IMR-90 (cell line): ENCODE data around the gene TBXT. TPM values are rescaled to one million over a fixed set of nuclear protein-coding genes. Genes with fewer than 3 reads are reported as not detected.

ENCODE experiments used
- ATAC-seq: fragments of 200-7000 bp; cut with Tn5 transposase; 2 replicates; pipeline ENCODE4 v1.9.1; 2020; ENCODE audit warnings: low read depth, mild to moderate bottlenecking, moderate library complexity
- BruUV-seq: library from RNA; stranded (reverse); fragments of 400-500 nt; replicated peaks from 2 replicates; lab custom pipeline; 2021; lab: Mats Ljungman, UMichigan
- CTCF ChIA-PET: fragments of 300-600 bp; formaldehyde crosslinking; extraction: SDS; loops from one replicate; lab custom pipeline; 2021; ENCODE audit warnings: antibody characterized with exemption; lab: Yijun Ruan, JAX
- POLR2A ChIA-PET: fragments of 300-600 bp; sonication (Branson Sonifier 250); formaldehyde crosslinking; loops from one replicate; lab custom pipeline; 2022; ENCODE audit warnings: antibody characterized with exemption; ENCODE audit not compliant: unreplicated experiment; lab: Charles Lee
- DNase-seq: peaks from one replicate; pipeline ENCODE4 v3.0.0; 2013
- H2AFZ ChIP-seq: replicated peaks from 2 replicates; pipeline ENCODE3; 2013; ENCODE audit warnings: low read length, mild to moderate bottlenecking; ENCODE audit not compliant: poor library complexity
- H2AK5ac ChIP-seq: 2 replicates; pipeline ENCODE4 v1.6.1; 2013; ENCODE audit warnings: low read depth, low read length, inconsistent platforms
- H2AK9ac ChIP-seq: replicated peaks from 2 replicates; pipeline ENCODE3; 2013; ENCODE audit warnings: mild to moderate bottlenecking, low read depth, low read length, moderate library complexity; ENCODE audit not compliant: poor library complexity
- H2BK120ac ChIP-seq: 2 replicates; pipeline ENCODE4 v1.6.1; 2013; ENCODE audit warnings: low read depth, low read length, inconsistent platforms
- H2BK15ac ChIP-seq: 3 replicates; pipeline ENCODE4 v1.6.1; 2013; ENCODE audit warnings: low read depth, low read length, inconsistent platforms
- H2BK20ac ChIP-seq: 2 replicates; pipeline ENCODE4 v1.6.1; 2013; ENCODE audit warnings: low read depth, mild to moderate bottlenecking, inconsistent platforms, low read length, moderate library complexity
- H2BK5ac ChIP-seq: 2 replicates; pipeline ENCODE4 v1.6.1; 2013; ENCODE audit warnings: mild to moderate bottlenecking, low read depth, low read length, inconsistent platforms; ENCODE audit not compliant: poor library complexity, severe bottlenecking
- H3K14ac ChIP-seq: replicated peaks from 2 replicates; pipeline ENCODE4 v1.6.1; 2013; ENCODE audit warnings: low read depth, low read length, inconsistent platforms
- H3K18ac ChIP-seq: 2 replicates; pipeline ENCODE4 v1.6.1; 2013; ENCODE audit warnings: low read depth, low read length, control low read depth
- H3K23ac ChIP-seq: 2 replicates; pipeline ENCODE4 v1.6.1; 2013; ENCODE audit warnings: low read depth, low read length, inconsistent platforms
- H3K27ac ChIP-seq: 2 replicates; pipeline ENCODE4 v1.5.1; 2013; ENCODE audit warnings: mild to moderate bottlenecking, control low read depth, low read length; ENCODE audit not compliant: insufficient read depth
- H3K27me3 ChIP-seq: 2 replicates; pipeline ENCODE4 v1.6.1; 2013; ENCODE audit warnings: low read length; ENCODE audit not compliant: control insufficient read depth, insufficient read depth
- H3K36me3 ChIP-seq: 2 replicates; pipeline ENCODE4 v1.6.1; 2013; ENCODE audit warnings: low read length, mixed read lengths; ENCODE audit not compliant: control insufficient read depth, insufficient read depth
- H3K4ac ChIP-seq: 2 replicates; pipeline ENCODE4 v1.6.1; 2013; ENCODE audit warnings: low read depth, low read length, inconsistent platforms
- H3K4me1 ChIP-seq: 2 replicates; pipeline ENCODE4 v1.6.1; 2013; ENCODE audit warnings: low read length, mixed read lengths; ENCODE audit not compliant: control insufficient read depth, insufficient read depth
- H3K4me2 ChIP-seq: 2 replicates; pipeline ENCODE4 v1.6.1; 2013; ENCODE audit warnings: low read depth, mild to moderate bottlenecking, control low read depth, low read length, moderate library complexity
- H3K4me3 ChIP-seq: 2 replicates; pipeline ENCODE4 v1.5.1; 2013; ENCODE audit warnings: low read depth, mild to moderate bottlenecking, control low read depth, low read length, moderate library complexity; ENCODE audit not compliant: insufficient read depth
- H3K56ac ChIP-seq: 2 replicates; pipeline ENCODE4 v1.6.1; 2013; ENCODE audit warnings: low read length, inconsistent platforms; ENCODE audit not compliant: insufficient read depth; ENCODE audit errors: extremely low read depth
- H3K79me1 ChIP-seq, 2 experiments: 2 replicates each; pipeline ENCODE4 v1.6.1; 2013; ENCODE audit warnings: low read length in 2 of 2, inconsistent platforms in 1 of 2, low read depth in 1 of 2
- H3K9ac ChIP-seq: 2 replicates; pipeline ENCODE4 v1.6.1; 2013; ENCODE audit warnings: low read depth, low read length, control low read depth
- H3K9me1 ChIP-seq: 2 replicates; pipeline ENCODE4 v1.6.1; 2013; ENCODE audit warnings: low read length, inconsistent platforms; ENCODE audit not compliant: insufficient read depth
- H3K9me3 ChIP-seq: 2 replicates; pipeline ENCODE4 v1.6.1; 2013; ENCODE audit warnings: low read length; ENCODE audit not compliant: control insufficient read depth, insufficient read depth
- H4K20me1 ChIP-seq: 2 replicates; pipeline ENCODE4 v1.6.1; 2013; ENCODE audit warnings: low read length, inconsistent platforms; ENCODE audit not compliant: insufficient read depth
- H4K5ac ChIP-seq: 2 replicates; pipeline ENCODE4 v1.6.1; 2013; ENCODE audit warnings: mild to moderate bottlenecking, low read depth, low read length, control low read depth
- H4K8ac ChIP-seq, 2 experiments: 2 replicates each; pipeline ENCODE4 v1.6.1; 2013; ENCODE audit warnings: low read depth in 2 of 2, low read length in 2 of 2, control low read depth in 1 of 2, inconsistent platforms in 1 of 2
- H4K91ac ChIP-seq: 2 replicates; pipeline ENCODE4 v1.6.1; 2013; ENCODE audit warnings: low read depth, low read length, inconsistent platforms; ENCODE audit not compliant: insufficient read depth
- BHLHE40 ChIP-seq: fragments of 150-350 bp; IDR thresholded peaks from 2 replicates; pipeline ENCODE4 v1.6.1; 2016; ENCODE audit warnings: mild to moderate bottlenecking, low read depth, low read length
- CEBPB ChIP-seq: IDR thresholded peaks from 2 replicates; pipeline ENCODE4 v1.6.1; 2012; ENCODE audit warnings: low read depth, low read length, improper control_type of control experiment
- CHD1 ChIP-seq: IDR thresholded peaks from 2 replicates; pipeline ENCODE4 v1.6.1; 2012; ENCODE audit warnings: low read depth, low read length, improper control_type of control experiment
- MAFK ChIP-seq: IDR thresholded peaks from 2 replicates; pipeline ENCODE4 v1.6.1; 2012; ENCODE audit warnings: low read depth, low read length, improper control_type of control experiment
- MAZ ChIP-seq: IDR thresholded peaks from 2 replicates; pipeline ENCODE4 v1.6.1; 2012; ENCODE audit warnings: low read depth, mild to moderate bottlenecking, low read length, improper control_type of control experiment, moderate library complexity, borderline replicate concordance
- MXI1 ChIP-seq: IDR thresholded peaks from 2 replicates; pipeline ENCODE4 v1.6.1; 2012; ENCODE audit warnings: low read depth, mild to moderate bottlenecking, low read length, moderate library complexity, borderline replicate concordance
- POLR2A ChIP-seq: IDR thresholded peaks from 2 replicates; pipeline ENCODE4 v1.6.1; 2012; ENCODE audit warnings: mild to moderate bottlenecking, low read depth, low read length
- RAD21 ChIP-seq: IDR thresholded peaks from 2 replicates; pipeline ENCODE4 v1.6.1; 2012; ENCODE audit warnings: low read length, improper control_type of control experiment
- WGBS, 2 experiments: methylation state at CpG; one replicate each; pipeline versions ENCODE4 v1.1.5 to v1.1.7; 2013; ENCODE audit warnings: missing lambda C conversion rate in 2 of 2; ENCODE audit not compliant: insufficient read length in 1 of 2; ENCODE audit errors: extremely low coverage in 2 of 2; 5-methylcytosine and 5-hydroxymethylcytosine counted together
- dilution Hi-C: fragments of 300-500 bp; cut with HindIII; formaldehyde crosslinking; loops from one replicate; pipeline ENCODE4 v1.14.3; 2018; ENCODE audit warnings: low sequenced_read_pairs; ENCODE audit not compliant: unreplicated experiment
- in situ Hi-C: fragments of 300-500 bp; cut with MboI; formaldehyde crosslinking; loops from 3 replicates; pipeline ENCODE4 v1.14.3; 2019; ENCODE audit warnings: low sequenced_read_pairs, inconsistent platforms, mixed read lengths
- intact Hi-C: fragments of 100-400 bp; cut with micrococcal nuclease; formaldehyde crosslinking; loops from 2 replicates; pipeline ENCODE4 v1.10.0; 2022
- polyA plus RNA-seq, 3 experiments: library from polyadenylated mRNA; depleted of rRNA; stranded (reverse); fragments of >200 nt; gene quantifications; 2 replicates each; pipeline ENCODE4 v1.2.3, GENCODE V29; 2012; ENCODE audit warnings: low replicate concordance in 1 of 3
- total RNA-seq: library from RNA; depleted of rRNA; stranded (reverse); fragments of >200 nt; gene quantifications from 2 replicates; pipeline ENCODE4 v1.2.3, GENCODE V29; 2012

TBXT gene
- total and polyA plus RNA-seq, 2 of the 4 experiments (the other 2 are of a cell fraction) = not detected

GRCh38 chr6:166206510-166207283 lies 39.0 kb upstream of the TBXT start:
- Histone ChIP-seq H2AK9ac (no peak overlapping the region), H3K14ac (no peak overlapping the region), H3K9ac (no peak overlapping the region), H3K27ac (no peak overlapping the region), H3K18ac (no peak overlapping the region), H3K4ac (no peak overlapping the region), H4K8ac (no peak overlapping the region), H3K56ac (no peak overlapping the region), H2BK120ac (no peak overlapping the region), H3K27me3 (no peaks in the 10 kb centered on the region; the same call in 1 of the 2 replicates), H2BK15ac (no peak overlapping the region), H4K20me1 (no peaks in the 10 kb centered on the region), H2AFZ (no peak overlapping the region), H3K9me3 (no peaks in the 10 kb centered on the region), H3K36me3 (no peaks in the 10 kb centered on the region), H3K4me2 (no peak overlapping the region), H4K5ac (no peak overlapping the region), H4K91ac (no peak overlapping the region), H3K4me3 (no peak overlapping the region), H2BK20ac (no peak overlapping the region), H3K23ac (no peak overlapping the region), H3K4me1 (no peaks in the 10 kb centered on the region), H3K79me1 (no peaks in the 10 kb centered on the region), H2BK5ac (no peak overlapping the region), H3K9me1 (no peaks in the 10 kb centered on the region), H2AK5ac (no peak overlapping the region)
- POLR2A ChIA-PET = no interaction called here
- BruUV-seq = no TSS peak
- ATAC-seq (no peak), DNase-seq (no peak)
- in situ Hi-C loops = no loop called here
- dilution Hi-C loops = no loop called here
- intact Hi-C loops = no loop called here
- no CpG with 5 or more reads among the region's 8 CpGs for WGBS, 2 experiments
- TF ChIP-seq RAD21 (no peak), POLR2A (no peak), MXI1 (no peak), BHLHE40 (no peak), CEBPB (no peak), MAFK (no peak), MAZ (no peak), CHD1 (no peak)
- CTCF ChIA-PET = no interaction called here
